ENCODE data around the gene AIFM3.

GRCh38 chr22:20946080-20946986 lies 20.7 kb upstream of the AIFM3 start:
- TF ChIP-seq, protein P1, sequence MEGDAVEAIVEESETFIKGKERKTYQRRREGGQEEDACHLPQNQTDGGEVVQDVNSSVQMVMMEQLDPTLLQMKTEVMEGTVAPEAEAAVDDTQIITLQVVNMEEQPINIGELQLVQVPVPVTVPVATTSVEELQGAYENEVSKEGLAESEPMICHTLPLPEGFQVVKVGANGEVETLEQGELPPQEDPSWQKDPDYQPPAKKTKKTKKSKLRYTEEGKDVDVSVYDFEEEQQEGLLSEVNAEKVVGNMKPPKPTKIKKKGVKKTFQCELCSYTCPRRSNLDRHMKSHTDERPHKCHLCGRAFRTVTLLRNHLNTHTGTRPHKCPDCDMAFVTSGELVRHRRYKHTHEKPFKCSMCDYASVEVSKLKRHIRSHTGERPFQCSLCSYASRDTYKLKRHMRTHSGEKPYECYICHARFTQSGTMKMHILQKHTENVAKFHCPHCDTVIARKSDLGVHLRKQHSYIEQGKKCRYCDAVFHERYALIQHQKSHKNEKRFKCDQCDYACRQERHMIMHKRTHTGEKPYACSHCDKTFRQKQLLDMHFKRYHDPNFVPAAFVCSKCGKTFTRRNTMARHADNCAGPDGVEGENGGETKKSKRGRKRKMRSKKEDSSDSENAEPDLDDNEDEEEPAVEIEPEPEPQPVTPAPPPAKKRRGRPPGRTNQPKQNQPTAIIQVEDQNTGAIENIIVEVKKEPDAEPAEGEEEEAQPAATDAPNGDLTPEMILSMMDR (IDR thresholded peaks at IDR 0.05), result no peak
- no peak for TF ChIP-seq POLR2AphosphoS5 (IDR thresholded peaks at IDR 0.05)
